ENCODE results near the gene PGBD5.

GRCh38 chr1:230320804-230321203 lies 105.3 kb downstream of the PGBD5 start:
- TF ChIP-seq, protein P1, sequence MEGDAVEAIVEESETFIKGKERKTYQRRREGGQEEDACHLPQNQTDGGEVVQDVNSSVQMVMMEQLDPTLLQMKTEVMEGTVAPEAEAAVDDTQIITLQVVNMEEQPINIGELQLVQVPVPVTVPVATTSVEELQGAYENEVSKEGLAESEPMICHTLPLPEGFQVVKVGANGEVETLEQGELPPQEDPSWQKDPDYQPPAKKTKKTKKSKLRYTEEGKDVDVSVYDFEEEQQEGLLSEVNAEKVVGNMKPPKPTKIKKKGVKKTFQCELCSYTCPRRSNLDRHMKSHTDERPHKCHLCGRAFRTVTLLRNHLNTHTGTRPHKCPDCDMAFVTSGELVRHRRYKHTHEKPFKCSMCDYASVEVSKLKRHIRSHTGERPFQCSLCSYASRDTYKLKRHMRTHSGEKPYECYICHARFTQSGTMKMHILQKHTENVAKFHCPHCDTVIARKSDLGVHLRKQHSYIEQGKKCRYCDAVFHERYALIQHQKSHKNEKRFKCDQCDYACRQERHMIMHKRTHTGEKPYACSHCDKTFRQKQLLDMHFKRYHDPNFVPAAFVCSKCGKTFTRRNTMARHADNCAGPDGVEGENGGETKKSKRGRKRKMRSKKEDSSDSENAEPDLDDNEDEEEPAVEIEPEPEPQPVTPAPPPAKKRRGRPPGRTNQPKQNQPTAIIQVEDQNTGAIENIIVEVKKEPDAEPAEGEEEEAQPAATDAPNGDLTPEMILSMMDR (IDR thresholded peaks at IDR 0.05 in 4 of 5, conservative IDR thresholded peaks at IDR 0.05 in 1 of 5), result no peak
- no peak for TF ChIP-seq POLR2A (IDR thresholded peaks at IDR 0.05)
